ENCODE results near the gene LLGL2.

LLGL2 gene

GRCh38 chr17:75500419-75501216 is 24.9 kb upstream of the LLGL2 start:
- no peak for DNase-seq (ENCODE audit: low read depth)
- H3K4me3 ChIP-seq (ENCODE audit: low read depth, low read length) = no peak overlapping the region
- TF ChIP-seq, protein P1, sequence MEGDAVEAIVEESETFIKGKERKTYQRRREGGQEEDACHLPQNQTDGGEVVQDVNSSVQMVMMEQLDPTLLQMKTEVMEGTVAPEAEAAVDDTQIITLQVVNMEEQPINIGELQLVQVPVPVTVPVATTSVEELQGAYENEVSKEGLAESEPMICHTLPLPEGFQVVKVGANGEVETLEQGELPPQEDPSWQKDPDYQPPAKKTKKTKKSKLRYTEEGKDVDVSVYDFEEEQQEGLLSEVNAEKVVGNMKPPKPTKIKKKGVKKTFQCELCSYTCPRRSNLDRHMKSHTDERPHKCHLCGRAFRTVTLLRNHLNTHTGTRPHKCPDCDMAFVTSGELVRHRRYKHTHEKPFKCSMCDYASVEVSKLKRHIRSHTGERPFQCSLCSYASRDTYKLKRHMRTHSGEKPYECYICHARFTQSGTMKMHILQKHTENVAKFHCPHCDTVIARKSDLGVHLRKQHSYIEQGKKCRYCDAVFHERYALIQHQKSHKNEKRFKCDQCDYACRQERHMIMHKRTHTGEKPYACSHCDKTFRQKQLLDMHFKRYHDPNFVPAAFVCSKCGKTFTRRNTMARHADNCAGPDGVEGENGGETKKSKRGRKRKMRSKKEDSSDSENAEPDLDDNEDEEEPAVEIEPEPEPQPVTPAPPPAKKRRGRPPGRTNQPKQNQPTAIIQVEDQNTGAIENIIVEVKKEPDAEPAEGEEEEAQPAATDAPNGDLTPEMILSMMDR (conservative IDR thresholded peaks at IDR 0.05; ENCODE audit: low read depth, low read length) = no peak

DNA sequence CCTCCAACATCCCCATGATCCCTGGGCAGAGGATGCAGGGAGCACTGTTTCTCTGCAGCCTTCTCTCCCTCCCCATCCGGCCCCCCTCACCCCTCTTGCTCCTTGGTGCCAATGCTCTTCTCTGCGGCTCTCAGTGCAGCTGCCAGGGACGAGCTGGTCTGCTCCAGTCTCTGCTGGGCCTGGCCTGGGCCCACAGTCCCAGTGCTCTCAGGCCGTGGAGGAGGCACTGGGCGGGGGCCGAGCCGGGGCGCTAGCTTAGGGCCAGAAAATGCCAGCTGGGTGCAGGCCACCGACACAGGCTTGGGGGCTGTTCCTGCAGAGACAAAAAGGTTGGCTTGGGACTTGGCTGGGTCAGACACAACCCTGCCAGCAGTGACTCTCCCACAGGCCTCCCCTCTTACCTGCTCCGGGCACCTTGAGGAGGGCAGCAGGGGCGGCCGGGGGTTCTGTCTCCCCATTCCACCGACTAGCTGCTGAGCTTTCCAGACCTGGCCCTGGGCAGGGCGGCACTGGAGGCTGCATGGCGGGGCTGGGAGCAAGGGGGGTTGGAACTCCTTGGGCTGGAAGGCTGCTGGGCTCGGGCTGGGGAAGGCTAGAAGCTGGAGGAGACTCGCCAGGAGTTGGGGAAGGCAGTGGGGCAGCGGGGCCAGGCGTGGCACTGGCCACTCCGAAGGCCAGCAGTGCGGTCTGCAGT is 24.0 kb upstream of the LLGL2 start:
- H3K4me3 ChIP-seq (ENCODE audit: low read depth, low read length) = no peak overlapping the region
- DNase-seq (ENCODE audit: low read depth) = no peak
- TF ChIP-seq, protein P1 (conservative IDR thresholded peaks at IDR 0.05; ENCODE audit: low read depth, low read length) = no peak

GRCh38 chr17:75502072-75502720 is 23.3 kb upstream of the LLGL2 start:
- TF ChIP-seq, protein P1 (conservative IDR thresholded peaks at IDR 0.05; ENCODE audit: low read depth, low read length) = no peak
- H3K4me3 ChIP-seq (ENCODE audit: low read depth, low read length) = no peak overlapping the region

DNA sequence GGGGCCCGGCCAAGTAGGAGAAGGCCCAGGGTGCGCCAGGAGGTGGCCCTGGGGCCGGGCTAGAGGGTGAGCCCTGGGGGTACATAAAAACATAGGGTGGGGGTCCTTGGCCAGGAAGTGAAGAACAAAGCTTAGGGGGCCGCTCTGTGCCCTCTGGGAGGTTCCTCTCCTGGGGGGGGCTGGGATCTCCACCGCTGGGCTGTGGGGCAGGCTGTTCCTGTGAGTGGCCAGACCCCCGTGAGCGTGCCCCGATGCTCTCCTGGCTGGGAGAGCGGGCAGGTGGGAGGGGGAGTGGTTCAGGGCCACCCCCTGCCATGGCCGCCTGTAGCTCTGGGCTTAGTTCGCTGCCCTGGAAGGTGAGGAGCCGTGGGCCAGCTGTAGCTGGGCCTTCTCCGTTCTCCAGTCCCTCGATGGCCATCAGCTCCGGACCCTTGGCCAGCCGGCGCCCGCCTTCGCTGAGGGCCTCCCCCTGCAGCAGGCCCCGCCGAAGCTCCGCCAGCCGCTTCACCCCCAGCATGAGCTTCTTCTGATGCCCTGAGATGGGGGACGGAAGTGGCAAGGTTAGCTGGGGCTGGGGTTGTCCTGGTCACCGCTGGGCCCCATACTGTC is 22.7 kb upstream of the LLGL2 start:
- H3K4me3 ChIP-seq (ENCODE audit: low read depth, low read length) = no peak overlapping the region
- TF ChIP-seq, protein P1 (conservative IDR thresholded peaks at IDR 0.05; ENCODE audit: low read depth, low read length) = no peak
- no peak for DNase-seq (ENCODE audit: low read depth)

More at GRCh38 chr17:75502072-75502720, 23.3 kb upstream of the LLGL2 start:
- DNase-seq (ENCODE audit: low read depth) = no peak

GRCh38 chr17:75503337-75503950 is 22.1 kb upstream of the LLGL2 start:
- TF ChIP-seq, protein P1 (conservative IDR thresholded peaks at IDR 0.05; ENCODE audit: low read depth, low read length) = no peak
- no peak overlapping the region for H3K4me3 ChIP-seq (ENCODE audit: low read depth, low read length)
- DNase-seq (ENCODE audit: low read depth) = no peak

DNA sequence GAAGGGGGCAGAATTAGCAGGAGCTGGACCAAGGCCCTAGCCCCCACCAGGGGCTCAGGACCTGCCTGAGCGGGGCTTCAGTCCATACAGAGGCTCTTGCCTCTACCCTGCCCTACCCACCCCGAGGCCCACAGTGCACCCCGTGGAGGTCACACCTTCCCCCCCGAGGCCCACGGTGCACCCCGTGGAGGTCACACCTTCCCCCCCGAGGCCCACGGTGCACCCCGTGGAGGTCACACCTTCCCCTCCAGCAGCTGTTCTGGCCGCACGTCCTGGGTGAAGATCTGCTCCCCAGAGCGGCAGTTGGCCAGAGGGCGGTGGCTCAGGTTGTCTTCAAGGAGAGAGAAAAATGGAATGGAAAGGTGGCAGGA is 21.5 kb upstream of the LLGL2 start:
- DNase-seq (ENCODE audit: low read depth) = no peak
- TF ChIP-seq, protein P1 (conservative IDR thresholded peaks at IDR 0.05; ENCODE audit: low read depth, low read length) = no peak
- H3K4me3 ChIP-seq (ENCODE audit: low read depth, low read length) = no peak overlapping the region
